ENCODE results near the gene ATF6B.
"Not testable (repeated sequence)": the region's sequence is repeated elsewhere in the genome, so short reads cannot be mapped to it uniquely, and the experiment has no call there.

The ATF6B gene

DNA sequence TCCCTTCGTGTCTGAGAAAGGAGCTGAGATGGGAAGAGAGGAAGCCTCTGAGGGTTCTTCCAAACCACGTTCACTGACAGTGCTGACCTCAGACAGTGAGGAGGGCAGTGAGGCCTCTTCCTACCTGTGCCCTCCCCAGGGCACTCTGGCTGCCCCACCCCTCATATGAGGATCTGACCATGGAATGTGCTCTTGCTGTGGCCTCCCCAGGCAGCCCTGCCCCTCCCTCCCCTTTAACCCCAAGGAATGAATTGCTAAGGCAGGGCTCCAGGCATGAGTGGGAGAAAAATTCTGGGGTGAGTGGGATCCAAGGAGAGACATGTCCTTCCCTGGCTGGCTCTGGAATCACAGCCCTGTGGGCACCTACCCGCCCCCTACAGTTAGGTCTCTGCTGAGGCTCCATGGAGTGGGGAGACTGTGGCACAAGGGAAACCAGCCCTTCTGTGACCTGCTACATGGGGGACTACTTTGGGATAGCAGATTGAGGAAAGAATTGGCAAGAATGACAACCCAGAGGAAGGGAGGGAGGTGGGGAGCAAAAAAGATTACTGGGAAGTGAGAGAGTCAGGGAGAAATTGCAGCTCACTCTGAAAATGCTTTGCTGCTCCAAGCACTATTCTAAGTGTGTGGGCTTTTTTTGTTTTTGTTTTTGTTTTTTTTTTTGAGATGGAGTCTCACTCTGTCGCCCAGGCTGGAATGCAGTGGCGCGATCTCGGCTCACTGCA, 48.3 kb downstream of the ATF6B start:
- DNase-seq, result no peak

DNA sequence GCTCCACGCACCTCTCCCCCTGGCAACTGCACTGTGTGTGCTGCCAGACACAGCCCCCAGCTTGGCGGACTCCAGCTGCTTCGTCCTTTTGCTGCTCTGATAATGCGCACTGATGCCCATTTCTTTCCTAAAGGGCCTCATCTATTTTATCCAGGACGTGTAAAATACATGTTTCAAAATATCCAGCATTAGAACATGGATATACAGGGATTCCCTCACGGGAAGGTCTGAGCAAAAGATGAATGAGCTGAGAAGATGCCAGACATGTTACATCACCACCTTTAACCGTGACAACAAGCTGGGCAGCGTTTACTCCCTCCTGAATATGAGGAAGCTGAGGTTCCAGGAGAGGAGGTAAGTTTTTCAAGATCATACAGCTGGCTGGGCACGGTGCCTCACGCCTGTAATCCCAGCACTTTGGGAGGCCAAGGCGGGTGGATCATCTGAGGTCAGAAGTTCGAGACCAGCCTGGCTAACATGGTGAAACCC, 51.7 kb downstream of the ATF6B start:
- DNase-seq, result no peak

DNA sequence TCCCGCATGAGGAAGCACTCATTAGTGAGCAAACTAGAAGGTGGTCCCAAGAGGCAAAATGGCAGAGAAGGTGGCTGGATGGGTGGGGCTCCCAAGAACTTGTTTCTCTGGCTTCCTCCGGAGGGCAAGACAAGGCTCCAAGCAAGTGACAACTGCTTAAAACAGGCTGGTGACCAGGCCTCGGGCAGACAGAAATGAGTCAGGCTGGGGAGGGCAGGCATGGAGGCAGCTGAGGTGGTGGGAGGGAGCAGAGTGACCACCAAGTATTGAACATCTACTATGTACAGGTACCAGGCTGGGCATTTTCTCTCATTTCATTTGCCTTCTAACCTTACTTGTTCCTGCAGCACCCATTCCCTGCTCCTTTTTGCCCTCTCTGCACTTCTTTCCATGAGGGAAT, 52.3 kb downstream of the ATF6B start:
- DNase-seq, result no peak

DNA sequence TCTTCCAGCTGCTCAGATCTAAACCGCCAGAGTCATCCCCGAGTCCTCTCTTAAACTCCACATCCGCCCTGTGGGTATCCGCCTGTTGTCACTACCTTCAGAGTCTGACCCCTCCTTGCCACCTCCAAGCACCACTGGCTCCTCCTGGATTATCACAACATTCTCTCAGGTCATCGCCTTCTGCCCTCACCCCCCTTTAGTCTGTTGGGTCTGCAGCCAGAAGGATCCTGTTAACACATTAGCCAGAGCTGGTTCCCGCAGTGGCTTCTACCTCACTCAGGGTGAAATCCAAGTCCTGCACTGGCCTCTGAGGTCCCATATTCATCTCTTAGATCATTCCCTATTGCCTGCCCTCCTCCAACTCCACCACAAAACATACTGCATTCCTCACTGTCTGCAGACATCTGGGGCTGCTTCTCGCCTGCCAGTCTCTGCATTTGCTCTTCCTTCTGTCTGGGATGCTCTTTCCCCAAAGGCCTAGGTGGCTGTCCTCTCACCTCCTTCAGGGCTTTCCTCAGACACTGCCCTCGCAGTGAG, 53.0 kb downstream of the ATF6B start:
- no peak for DNase-seq

DNA sequence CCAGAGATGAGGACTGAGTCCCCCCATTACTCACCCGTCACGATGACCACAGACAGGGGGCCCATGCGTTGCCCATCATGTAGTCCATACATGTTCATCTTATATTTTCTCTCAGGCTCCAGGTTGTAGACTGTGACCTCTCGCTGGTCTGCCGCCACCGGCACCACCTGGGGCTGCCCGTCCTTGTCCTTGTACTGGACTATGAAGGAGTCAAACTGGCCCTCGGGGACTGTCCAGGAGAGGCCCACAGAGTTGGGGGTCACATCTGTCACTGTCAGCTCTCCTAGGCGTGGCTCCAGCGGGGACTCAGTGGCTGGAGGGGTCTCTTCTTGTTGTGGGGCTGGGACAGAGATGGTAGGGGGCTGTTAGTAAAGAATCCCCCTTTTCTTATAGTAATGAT, 54.4 kb downstream of the ATF6B start:
- DNase-seq, result no peak

DNA sequence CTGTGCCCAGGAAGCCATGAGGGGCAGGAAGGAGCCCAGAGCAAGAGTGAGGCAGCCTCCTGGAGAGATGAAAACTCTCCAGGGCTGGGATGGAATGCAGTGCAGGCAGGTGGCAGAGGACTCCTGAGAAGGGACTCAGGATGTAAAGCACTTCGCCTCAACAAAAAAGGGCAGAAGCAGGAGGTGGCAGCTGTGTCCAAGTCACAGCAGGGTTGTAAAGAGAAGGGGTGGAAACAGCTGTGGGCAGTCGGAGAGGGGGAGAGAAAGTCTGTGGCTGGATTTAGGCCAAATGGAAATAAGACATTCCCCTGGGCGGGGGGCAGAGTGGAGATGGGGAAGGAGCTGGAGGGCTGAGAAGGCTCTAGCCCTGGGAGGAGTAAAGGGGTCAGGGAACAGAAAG, 54.9 kb downstream of the ATF6B start:
- no peak for DNase-seq

DNA sequence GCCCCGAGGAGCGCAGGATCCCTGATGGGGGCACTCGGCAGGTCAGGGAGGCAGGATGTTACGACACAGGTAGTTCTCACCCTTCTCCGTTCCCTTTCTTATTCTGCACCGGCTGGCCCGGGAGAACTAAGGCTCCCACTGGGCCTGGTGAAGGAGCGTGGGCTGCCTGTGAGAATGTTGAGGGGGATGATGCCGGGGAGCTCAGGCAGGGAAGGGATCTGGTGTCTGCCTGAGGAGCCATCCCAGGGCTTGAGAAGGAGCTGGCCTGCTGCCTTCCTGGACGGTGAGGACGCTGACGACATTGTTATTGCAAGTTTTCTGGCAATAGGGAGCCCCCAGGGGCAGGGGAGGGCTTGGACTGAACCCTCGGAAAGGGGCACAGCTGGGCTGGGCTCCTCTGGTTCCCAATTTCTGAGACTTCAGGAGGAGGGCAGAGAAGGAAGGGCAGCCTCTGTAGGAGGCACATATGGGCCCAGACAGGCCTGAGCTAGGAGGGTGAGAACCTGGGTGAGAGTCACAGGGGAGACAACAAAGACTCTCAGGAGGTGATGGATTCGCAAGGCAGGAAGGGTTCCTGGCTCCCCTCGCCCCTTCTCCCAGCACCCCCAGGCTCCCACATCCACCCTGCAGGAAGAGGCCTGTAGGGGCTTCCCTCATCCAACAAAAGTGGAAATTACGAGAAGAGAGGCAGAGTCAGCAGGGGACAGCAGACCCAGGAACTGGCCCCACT, 57.1 kb downstream of the ATF6B start:
- no peak for DNase-seq

DNA sequence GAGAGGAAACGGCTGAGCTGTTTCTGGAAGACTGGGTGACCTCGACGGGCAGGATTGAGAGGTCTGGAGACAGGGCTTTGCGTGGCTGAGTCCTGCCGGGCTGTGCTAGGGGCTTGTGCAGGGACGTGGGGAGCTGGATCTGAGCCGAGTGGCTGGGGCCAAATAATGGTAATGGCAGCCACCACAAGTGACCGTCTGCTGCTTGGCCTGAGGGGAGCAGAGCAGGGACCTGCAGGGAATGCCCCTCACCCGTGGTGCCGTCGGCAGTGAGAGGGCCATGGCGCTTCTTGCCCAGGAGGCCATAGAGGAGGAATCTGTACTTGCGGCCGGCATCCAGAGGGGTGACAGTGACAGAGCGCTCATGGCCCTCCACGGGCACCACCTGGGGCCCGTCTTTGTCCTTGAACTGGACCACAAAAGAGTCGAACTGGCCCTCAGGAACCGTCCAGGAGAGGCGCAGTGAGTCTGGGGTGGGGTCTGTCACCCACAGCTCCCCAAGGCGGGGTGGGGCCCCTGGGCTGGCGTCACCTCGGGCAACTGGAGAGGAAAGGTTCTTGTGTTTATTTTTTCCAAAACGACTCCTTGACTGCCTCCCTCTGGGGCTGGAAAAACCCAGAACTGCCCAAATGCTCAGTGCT, 58.0 kb downstream of the ATF6B start:
- no peak for DNase-seq

DNA sequence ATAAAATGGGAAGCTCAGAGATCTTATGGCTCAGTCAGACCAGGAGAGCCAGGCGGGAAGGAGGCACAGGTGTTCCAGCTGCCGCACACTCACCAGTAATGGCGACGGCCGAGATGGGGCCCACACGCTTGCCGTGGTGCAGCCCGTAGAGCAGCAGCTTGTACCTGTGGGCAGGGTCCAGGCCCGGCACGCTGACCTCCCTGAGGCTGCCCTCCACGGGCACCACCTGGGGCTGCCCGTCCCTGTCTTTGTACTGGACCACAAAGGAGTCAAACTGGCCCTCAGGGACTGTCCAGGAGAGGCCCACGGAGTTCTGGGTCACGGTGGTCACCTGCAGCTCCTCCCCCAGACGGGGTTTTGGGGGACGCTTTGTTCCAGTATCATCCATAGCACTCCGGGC, 58.6 kb downstream of the ATF6B start:
- DNase-seq, result no peak

DNA sequence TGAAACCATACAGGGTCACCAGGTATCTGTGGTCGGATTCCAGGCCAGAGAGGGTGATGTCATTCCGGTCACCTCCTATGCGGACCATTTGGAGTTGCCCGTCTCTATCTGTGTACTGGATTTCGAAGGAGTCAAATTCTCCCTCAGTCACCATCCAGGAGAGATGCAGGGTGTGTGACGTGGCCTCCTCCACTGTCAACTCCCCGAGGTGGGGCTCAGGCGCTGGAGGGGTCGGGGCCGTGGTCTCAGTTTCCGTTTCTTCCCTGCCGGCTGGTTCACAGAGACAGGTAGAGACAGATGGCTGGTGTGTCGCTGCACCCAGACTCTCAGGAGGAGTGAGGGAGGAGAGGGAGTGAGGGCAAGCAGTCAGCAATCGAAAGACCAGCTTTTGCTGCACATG, 59.2 kb downstream of the ATF6B start:
- DNase-seq, result no peak

DNA sequence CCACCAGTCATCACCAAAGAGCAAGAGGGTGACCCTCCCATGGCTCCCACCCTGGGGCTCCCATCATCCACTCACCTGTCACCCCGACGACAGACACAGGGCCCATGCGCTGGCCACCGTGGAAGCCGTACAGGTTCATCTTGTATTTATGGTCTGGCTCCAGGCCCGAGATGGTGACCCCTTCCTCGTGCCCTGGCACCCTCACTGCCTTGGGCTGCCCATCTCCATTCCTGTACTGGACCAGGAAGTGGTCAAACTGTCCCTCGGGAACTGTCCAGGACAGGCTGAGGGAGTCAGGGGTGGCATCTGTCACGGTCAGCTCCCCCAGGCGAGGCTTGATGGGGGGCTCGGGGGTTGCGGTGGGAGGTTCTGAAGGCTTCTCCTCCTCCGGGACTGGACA, 59.7 kb downstream of the ATF6B start:
- not testable (repeated sequence) for DNase-seq

DNA sequence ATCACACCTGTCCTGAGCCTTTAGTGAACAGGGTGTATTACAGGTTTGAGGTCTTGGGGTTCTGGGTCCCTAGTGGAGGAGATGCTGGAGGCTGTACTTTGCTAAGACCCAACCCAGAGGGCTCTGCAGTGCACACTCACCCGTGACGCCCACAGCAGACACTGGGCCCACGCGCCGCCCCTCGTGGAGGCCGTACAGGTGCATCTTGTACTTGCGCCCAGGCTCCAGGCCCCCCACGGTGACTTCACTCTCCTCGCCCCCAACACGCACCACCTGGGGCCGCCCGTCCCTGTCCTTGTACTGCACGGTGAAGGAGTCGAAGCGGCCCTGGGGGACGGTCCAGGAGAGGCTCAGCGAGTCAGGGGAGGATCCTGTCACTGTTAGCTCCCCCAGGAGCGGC, 60.5 kb downstream of the ATF6B start:
- not testable (repeated sequence) for DNase-seq

All from activated CD4-positive, alpha-beta T cell treated with anti-CD3 and anti-CD28 coated beads, Interleukin-2, amount 50 U/mL, for 1 hour (primary cell).